DMS114 treated with DMSO at 0.1 percent for 48 hours (cell line): ENCODE results near the gene CCZ1.
"Not testable (repeated sequence)": the region's sequence is repeated elsewhere in the genome, so short reads cannot be mapped to it uniquely, and the experiment has no call there.

Experiments
- DNase-seq: peaks from one replicate; lab custom pipeline; 2025; ENCODE audit not compliant: unreplicated experiment; lab: John Stamatoyannopoulos, UW

Gene CCZ1

GRCh38 chr7:5904726-5905125 lies 6.2 kb downstream of the CCZ1 start:
- not testable (repeated sequence) for DNase-seq

DNA sequence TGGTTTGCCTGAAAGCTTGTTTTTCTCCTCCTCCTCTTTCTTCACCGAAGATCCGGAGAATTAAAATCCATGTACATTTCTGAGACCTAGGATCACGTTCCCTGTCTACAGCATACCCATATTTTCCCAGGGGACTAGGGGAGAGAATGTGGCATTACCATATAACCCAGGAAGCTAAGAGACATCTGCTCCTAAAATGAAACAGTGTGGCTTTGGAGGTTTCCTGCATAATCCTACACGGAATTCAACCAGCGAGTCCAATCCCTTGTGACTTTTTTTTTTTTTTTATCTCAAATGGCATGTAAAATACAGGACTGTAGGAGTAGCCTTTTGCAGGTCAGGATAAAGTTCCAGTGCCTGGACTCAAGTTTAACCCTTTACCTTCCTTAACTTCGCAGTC lies 10.3 kb downstream of the CCZ1 start:
- not testable (repeated sequence) for DNase-seq

DNA sequence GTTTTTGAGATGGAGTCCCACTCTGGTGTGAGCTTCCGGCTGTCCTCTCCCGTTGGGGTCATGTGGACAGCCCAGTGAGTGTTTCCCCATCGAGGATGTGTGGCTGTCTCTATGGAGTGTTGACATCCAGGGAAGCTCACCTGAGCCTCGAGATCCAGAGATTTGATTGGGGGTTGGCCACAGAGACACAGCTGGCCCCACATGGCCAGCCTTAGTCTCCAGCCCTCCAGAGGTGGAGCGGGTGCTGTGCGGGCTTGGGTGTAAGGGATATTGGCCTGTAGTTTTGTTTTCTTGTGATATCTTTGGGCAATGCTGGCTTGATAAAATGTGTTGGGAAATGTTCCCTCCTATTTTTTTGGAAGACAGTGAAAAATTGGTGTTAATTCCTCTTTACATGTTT lies 18.0 kb downstream of the CCZ1 start:
- not testable (repeated sequence) for DNase-seq

DNA sequence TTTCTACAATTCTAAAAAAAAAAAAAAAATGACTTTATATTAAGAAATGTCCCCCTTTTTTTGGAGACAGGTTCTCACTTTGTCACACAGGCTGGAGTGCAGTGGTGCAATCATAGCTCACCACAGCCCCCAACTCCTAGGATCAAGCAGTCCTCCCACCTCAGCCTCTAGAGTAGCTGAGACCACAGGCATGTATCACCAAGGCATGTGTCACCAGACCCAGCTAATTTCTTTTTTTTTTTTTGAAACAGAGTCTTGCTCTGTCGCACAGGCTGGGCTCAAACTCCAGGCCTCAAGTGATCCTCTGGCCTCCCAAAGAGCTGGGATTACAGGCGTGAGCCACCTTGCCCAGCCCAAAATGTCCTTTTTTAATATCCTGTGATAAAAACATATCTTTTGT lies 25.6 kb downstream of the CCZ1 start:
- not testable (repeated sequence) for DNase-seq

- DNase-seq = not testable (repeated sequence)
Measured at GRCh38 chr7:5924630-5925029, 26.1 kb downstream of the CCZ1 start.

- not testable (repeated sequence) for DNase-seq
Measured at GRCh38 chr7:5926263-5926870, 27.8 kb downstream of the CCZ1 start.

DNA sequence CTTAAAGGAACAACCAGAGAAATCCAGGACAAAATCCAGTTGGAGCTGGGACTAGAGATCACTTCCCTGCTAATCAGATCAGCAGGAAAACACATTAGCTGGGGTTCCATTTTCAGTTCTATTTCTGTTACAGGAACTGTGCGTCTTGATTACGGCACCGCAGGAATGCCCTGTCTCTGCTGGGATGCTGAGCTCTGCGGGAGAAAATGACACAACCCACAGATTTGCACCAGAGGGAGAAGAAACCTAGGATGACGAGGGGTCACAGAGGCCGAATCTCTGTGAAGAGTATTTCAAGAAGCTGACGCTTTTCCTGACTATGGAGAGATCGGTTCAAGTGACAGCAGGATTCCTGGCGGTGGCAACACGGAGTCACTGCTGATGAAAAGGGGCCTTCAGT lies 31.8 kb downstream of the CCZ1 start:
- DNase-seq = not testable (repeated sequence)

DNA sequence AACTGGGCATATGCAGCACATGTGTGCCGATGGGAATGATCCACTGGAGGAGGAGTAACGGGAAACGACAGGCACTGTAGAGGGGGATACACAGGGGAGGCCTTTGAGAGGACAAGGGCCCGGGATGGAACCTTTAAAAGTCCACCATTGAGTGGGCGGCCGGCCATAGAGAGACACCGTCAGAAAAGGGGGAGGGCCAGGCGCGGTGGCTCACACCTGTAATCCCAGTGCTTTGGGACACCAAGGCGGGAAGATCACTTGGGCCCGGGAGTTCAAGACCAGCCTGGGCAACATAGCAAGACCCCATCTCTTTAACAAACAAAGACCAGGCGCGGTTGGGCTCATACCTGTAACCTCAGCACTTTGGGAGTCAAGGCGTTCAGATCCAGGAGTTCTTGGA lies 32.7 kb downstream of the CCZ1 start:
- DNase-seq = not testable (repeated sequence)

- DNase-seq = not testable (repeated sequence)
Measured at GRCh38 chr7:5931905-5932644, 33.5 kb downstream of the CCZ1 start.

DNA sequence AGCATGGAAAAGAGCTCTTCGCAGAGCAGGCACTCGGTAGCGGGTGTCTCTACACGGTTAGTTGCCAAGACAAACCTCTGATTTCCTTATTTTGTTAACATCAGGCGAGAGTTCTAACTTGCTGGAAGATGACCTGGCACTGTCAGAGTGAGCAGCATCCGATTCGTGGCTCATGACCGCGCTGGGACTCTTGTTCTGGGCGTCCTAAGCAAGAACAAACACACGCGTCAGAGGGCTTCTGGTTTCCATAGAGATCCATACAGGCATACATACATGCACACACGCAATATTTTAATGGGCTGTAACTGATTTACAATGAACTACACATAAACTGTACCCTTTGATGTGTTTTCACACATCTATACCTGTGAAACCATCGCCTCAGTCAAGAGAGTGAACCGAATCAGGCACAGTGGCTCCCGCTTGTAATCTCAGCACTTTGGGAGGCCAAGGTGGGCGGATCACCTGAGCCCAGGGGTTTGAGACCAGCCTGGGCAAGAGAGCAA lies 36.5 kb downstream of the CCZ1 start:
- not testable (repeated sequence) for DNase-seq

GRCh38 chr7:5963205-5963604 lies 64.7 kb downstream of the CCZ1 start:
- DNase-seq = not testable (repeated sequence)

- DNase-seq = not testable (repeated sequence)
Measured at GRCh38 chr7:5963810-5964209, 65.3 kb downstream of the CCZ1 start.

DNA sequence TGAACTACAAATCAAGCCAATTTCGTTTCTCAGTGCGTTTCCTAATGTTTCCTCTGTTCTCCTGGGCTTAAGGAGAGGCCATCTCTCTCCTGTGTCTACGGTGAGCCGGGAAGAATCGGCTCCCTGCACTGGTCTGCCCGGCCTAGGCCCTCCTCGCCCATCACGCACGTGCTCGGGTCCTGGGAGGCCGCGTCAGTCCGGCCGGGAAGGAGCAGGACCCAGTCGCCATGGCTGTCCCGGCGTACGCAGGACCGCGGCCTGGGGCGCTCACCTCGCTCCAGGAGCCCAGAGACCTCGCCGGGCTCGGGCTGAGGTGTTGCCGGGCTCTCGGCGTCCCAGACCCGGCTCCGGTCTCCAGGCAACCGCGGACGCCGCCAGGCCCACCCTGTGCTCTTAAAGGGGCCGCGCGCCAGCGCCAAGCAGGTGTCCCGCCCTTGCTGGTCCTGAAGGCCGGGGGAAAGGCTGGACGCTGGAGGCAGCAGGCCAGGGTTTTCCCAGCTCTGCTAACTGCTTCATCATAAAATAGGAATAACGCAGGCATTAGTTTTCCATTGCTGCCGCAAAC lies 71.9 kb downstream of the CCZ1 start, which contains the start of gene RSPH10B:
Gene RSPH10B, minus strand, starts transcription at position 343 of the 565 bp plus-strand sequence. CDS start 3,573 bp downstream, outside the sequence.
- DNase-seq = not testable (repeated sequence)

- DNase-seq = not testable (repeated sequence)
Measured at GRCh38 chr7:5973580-5973979, 75.0 kb downstream of the CCZ1 start.
